HAP-1 (cell line): Measurements from ENCODE around the gene SPOCK1.

Source experiments
- DNase-seq, 2 experiments: peaks; one replicate each; pipeline ENCODE4 v3.0.0-alpha.2; 2016 to 2020; ENCODE audit warnings: low spot score in 2 of 2
- H3K27me3 ChIP-seq: fragments of 250-450 bp; sonication (Bioruptor Pico); 2 replicates; pipeline ENCODE4 v1.5.1; 2020; ENCODE audit warnings: low read depth, mild to moderate bottlenecking, moderate library complexity
- H3K36me3 ChIP-seq: fragments of 250-450 bp; sonication (Bioruptor Pico); replicated peaks from 2 replicates; pipeline ENCODE4 v1.5.1; 2020; ENCODE audit warnings: mild to moderate bottlenecking
- H3K4me1 ChIP-seq: fragments of 250-450 bp; sonication (Bioruptor Pico); 2 replicates; pipeline ENCODE4 v1.5.1; 2020; ENCODE audit warnings: mild to moderate bottlenecking
- H3K4me3 ChIP-seq: fragments of 250-450 bp; sonication (Bioruptor Pico); 2 replicates; pipeline ENCODE4 v1.5.1; 2020; ENCODE audit warnings: mild to moderate bottlenecking, moderate library complexity
- H3K9me3 ChIP-seq: fragments of 250-450 bp; sonication (Bioruptor Pico); 2 replicates; pipeline ENCODE4 v1.5.1; 2020; ENCODE audit warnings: mild to moderate bottlenecking, moderate library complexity
- in situ Hi-C: fragments of 300-500 bp; cut with MboI; formaldehyde crosslinking; loops from 3 replicates; pipeline ENCODE4 v1.14.3; 2020; ENCODE audit warnings: low sequenced_read_pairs, inconsistent platforms, mixed read lengths

SPOCK1 gene

DNA sequence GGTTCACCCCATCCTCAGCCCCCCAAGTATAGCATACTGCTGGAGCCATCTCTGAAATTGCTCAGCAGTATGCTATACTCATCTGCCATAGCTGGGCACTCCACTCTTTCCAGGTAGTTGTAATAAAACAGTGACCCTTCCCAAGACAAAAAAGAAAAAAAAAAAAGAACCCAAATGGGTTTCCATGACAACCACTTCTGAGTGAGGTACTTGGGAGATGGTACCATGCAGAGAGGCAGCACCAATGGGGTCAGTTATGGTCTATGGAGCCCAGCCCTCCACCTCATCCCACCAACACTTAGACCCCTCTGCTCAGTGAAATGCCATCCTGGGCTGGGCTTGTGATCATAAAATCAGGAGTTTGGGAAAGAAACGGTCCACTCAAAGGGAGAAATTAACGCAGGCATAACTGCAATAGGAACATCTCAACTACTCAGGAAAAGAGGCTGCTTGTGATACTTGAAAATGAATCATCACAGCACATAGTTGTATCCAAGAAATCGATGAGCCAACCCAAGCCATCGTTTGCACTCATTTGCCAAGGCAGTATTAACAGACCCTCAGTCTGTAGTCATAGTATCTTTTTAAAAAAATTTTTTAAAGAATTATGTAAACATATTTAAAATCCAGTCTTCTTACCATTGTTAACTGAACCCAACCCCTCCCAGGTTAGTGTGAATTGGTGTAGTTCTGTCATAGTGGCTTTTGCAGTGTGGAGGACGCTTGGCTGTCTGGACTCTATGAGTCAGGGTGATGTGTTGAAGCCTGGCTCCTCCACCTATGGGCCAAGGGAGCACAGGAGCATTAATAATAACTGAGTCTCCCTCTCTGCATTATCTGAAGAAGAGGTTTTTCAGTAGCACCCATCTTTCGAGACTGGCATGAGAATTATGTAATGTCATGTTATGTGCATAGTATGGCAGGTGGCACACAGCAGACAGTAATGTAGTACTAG, 402.7 kb downstream of the SPOCK1 start:
- Histone ChIP-seq H3K36me3 (no peaks in the 10 kb centered on the region), H3K4me3 (no peak overlapping the region), H3K27me3 (no peaks in the 10 kb centered on the region), H3K4me1 (no peaks in the 10 kb centered on the region), H3K9me3 (no peaks in the 10 kb centered on the region)
- DNase-seq, result no peak
- in situ Hi-C loops, result no loop called here

- no peaks in the 10 kb centered on the region for H3K27me3 ChIP-seq
- peaks cover 6% of the 10 kb centered on the region for H3K4me1 ChIP-seq
- no peak overlapping the region for H3K4me3 ChIP-seq
- in situ Hi-C loops, result no loop called here
- H3K36me3 ChIP-seq, result no peaks in the 10 kb centered on the region
- no peak for DNase-seq
- no peaks in the 10 kb centered on the region for H3K9me3 ChIP-seq
Observed at GRCh38 chr5:137095597-137095996, 403.5 kb downstream of the SPOCK1 start.

DNA sequence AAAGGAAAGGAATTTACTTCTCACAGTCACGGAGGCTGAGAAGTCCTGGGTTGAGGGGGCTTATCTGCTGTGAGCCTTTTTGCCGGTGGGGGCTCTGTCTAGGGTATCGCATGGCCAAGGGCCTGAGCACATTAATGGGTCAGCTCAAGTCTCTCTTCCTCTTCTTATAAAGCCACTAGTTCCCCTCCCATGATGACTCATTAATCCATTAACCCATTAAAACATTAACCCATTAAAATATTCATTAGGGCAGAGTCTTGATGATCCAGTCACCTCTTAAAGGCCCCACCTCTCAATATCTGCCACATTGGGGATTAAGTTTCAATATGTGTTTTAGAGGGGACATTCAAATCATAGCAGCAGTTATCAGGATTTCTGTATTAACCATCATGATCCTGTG, 406.3 kb downstream of the SPOCK1 start:
- Histone ChIP-seq H3K4me1 (peaks cover 7% of the 10 kb centered on the region), H3K27me3 (no peaks in the 10 kb centered on the region), H3K9me3 (no peaks in the 10 kb centered on the region), H3K4me3 (no peak overlapping the region), H3K36me3 (no peaks in the 10 kb centered on the region)
- DNase-seq, result no peak
- in situ Hi-C loops, result no loop called here

DNA sequence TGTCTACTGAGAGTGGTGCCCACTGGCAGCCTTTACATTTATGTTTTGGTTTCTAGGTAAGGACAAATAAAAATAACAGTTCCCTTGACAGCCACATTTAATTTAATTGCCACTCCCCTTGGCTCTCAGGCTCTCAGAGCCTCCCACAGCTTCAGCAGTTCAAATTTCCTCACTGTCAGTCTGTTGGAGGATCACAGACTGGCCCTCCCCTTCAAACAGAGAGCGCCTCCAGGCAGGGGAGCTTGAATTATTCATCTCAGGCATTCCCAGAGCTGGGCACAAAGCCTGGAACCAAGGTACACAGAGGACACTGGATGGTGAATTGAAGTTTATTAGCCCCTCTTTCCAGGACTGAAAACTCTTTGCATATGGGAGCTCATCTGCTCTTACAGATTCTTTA, 407.7 kb downstream of the SPOCK1 start:
- H3K9me3 ChIP-seq, result no peaks in the 10 kb centered on the region
- H3K36me3 ChIP-seq, result no peaks in the 10 kb centered on the region
- H3K4me3 ChIP-seq, result no peak overlapping the region
- peaks cover 7% of the 10 kb centered on the region for H3K4me1 ChIP-seq
- H3K27me3 ChIP-seq, result no peaks in the 10 kb centered on the region
- in situ Hi-C loops, result no loop called here
- DNase-seq, result peak in 1 of 2 experiments; percentile 48

GRCh38 chr5:137090721-137091120, 408.4 kb downstream of the SPOCK1 start:
- H3K9me3 ChIP-seq, result no peaks in the 10 kb centered on the region
- no peak overlapping the region for H3K4me3 ChIP-seq
- H3K27me3 ChIP-seq, result no peaks in the 10 kb centered on the region
- no peaks in the 10 kb centered on the region for H3K36me3 ChIP-seq
- peaks cover 7% of the 10 kb centered on the region for H3K4me1 ChIP-seq
- in situ Hi-C loops, result no loop called here
- DNase-seq, result peak; percentile 37 to 48

DNA sequence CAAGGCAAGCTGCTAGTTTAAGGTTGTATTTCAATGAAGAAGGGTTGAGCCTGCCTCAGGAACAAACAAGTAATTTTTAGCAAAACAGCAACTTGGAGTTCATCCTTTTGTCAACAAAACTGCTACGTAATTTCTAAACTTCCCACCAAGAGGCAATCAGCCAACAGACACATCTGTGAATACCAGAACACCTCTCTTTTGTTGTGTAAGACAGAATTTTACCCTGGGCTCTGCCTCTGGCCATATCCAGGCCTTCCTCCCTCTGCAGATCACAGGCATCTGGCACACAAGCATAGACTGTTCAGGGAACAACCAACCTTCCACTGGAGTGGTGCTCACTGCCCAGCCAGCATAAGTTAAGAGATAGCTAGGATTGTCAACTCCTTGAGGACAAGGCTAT, 409.0 kb downstream of the SPOCK1 start:
- no peaks in the 10 kb centered on the region for H3K36me3 ChIP-seq
- in situ Hi-C loops, result no loop called here
- no peaks in the 10 kb centered on the region for H3K27me3 ChIP-seq
- H3K4me1 ChIP-seq, result peaks cover 7% of the 10 kb centered on the region
- no peak overlapping the region for H3K4me3 ChIP-seq
- DNase-seq, result no peak
- H3K9me3 ChIP-seq, result no peaks in the 10 kb centered on the region

DNA sequence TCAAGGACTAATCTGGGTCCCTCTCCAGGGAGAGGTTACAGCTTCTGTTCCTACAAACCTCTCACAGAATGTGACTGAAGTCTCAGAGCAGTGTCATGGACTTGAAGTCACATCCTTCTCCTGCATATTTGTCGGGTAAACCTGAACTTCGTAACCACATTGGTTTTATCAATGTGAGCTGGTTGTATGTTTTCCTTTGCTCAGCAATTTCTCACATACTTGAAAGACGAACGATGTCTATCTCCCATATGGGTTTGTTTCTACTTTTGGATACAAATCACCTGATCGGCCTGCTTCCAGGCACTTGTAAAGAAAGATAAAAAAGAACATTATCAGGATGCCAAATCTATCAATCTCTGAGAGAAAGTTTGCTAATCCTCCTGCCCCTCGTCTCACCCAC, 411.0 kb downstream of the SPOCK1 start:
- H3K9me3 ChIP-seq, result no peaks in the 10 kb centered on the region
- DNase-seq, result no peak
- H3K27me3 ChIP-seq, result no peaks in the 10 kb centered on the region
- in situ Hi-C loops, result no loop called here
- H3K36me3 ChIP-seq, result no peaks in the 10 kb centered on the region
- peaks cover 7% of the 10 kb centered on the region for H3K4me1 ChIP-seq
- no peak overlapping the region for H3K4me3 ChIP-seq

- Histone ChIP-seq H3K4me3 (no peak overlapping the region), H3K4me1 (peaks cover 7% of the 10 kb centered on the region), H3K9me3 (no peaks in the 10 kb centered on the region), H3K36me3 (no peaks in the 10 kb centered on the region), H3K27me3 (no peaks in the 10 kb centered on the region)
- in situ Hi-C loops, result no loop called here
- peak in 1 of 2 experiments; percentile 9 for DNase-seq
Observed at GRCh38 chr5:137086342-137086741, 412.8 kb downstream of the SPOCK1 start.

DNA sequence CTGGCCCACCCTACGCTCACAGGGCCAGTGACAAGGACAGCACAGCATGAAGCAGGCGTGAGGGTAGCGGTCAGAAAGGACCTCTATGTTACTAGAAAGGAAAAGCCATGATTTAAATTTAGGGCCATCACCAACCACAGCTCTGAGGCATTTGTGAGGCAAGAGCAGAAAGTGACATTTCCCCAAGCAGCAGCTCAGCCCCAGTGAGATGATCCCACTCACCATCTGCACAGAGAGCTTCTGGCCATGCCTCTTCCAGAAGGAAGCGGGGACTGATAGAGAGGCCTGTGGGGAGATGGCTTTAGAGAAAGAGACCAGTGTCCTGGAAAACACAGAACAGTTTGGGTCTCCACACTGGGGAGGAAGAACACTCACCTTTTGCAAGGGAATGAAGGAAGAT, 413.9 kb downstream of the SPOCK1 start:
- Histone ChIP-seq H3K4me3 (no peak overlapping the region), H3K27me3 (no peaks in the 10 kb centered on the region), H3K4me1 (no peaks in the 10 kb centered on the region), H3K36me3 (no peaks in the 10 kb centered on the region), H3K9me3 (no peaks in the 10 kb centered on the region)
- no peak for DNase-seq
- in situ Hi-C loops, result no loop called here

- Histone ChIP-seq H3K36me3 (no peaks in the 10 kb centered on the region), H3K9me3 (no peaks in the 10 kb centered on the region), H3K27me3 (no peaks in the 10 kb centered on the region), H3K4me3 (no peak overlapping the region), H3K4me1 (no peaks in the 10 kb centered on the region)
- in situ Hi-C loops, result no loop called here
- no peak for DNase-seq
Observed at GRCh38 chr5:137084016-137084415, 415.1 kb downstream of the SPOCK1 start.

GRCh38 chr5:137082951-137083350, 416.2 kb downstream of the SPOCK1 start:
- Histone ChIP-seq H3K4me3 (no peak overlapping the region), H3K27me3 (no peaks in the 10 kb centered on the region), H3K9me3 (no peaks in the 10 kb centered on the region), H3K4me1 (no peaks in the 10 kb centered on the region), H3K36me3 (no peaks in the 10 kb centered on the region)
- no peak for DNase-seq
- in situ Hi-C loops, result no loop called here

- Histone ChIP-seq H3K4me3 (no peak overlapping the region), H3K4me1 (no peaks in the 10 kb centered on the region), H3K9me3 (no peaks in the 10 kb centered on the region), H3K36me3 (no peaks in the 10 kb centered on the region), H3K27me3 (peaks cover 2% of the 10 kb centered on the region)
- no peak for DNase-seq
- in situ Hi-C loops, result no loop called here
Observed at GRCh38 chr5:137078171-137078665, 420.9 kb downstream of the SPOCK1 start.

GRCh38 chr5:137075163-137075970, 423.8 kb downstream of the SPOCK1 start:
- H3K4me1 ChIP-seq, result no peaks in the 10 kb centered on the region
- H3K36me3 ChIP-seq, result no peaks in the 10 kb centered on the region
- no peak overlapping the region for H3K4me3 ChIP-seq
- in situ Hi-C loops, result no loop called here
- H3K9me3 ChIP-seq, result no peaks in the 10 kb centered on the region
- DNase-seq, result peak; percentile 62 to 87
- H3K27me3 ChIP-seq, result peaks cover 19% of the 10 kb centered on the region

- DNase-seq, result no peak
- in situ Hi-C loops, result no loop called here
- no peaks in the 10 kb centered on the region for H3K36me3 ChIP-seq
Observed at GRCh38 chr5:137073189-137073588, 425.9 kb downstream of the SPOCK1 start.

More at GRCh38 chr5:137073189-137073588, 425.9 kb downstream of the SPOCK1 start:
- Histone ChIP-seq H3K9me3 (no peaks in the 10 kb centered on the region), H3K4me1 (no peaks in the 10 kb centered on the region), H3K27me3 (peaks cover 19% of the 10 kb centered on the region), H3K4me3 (no peak overlapping the region)
